MM.1S (cell line): ENCODE data around the gene FBXL20.

Source experiments
- DNase-seq: peaks from one replicate; pipeline ENCODE4 v3.0.0-alpha.2; 2015
- H2AFZ ChIP-seq: fragments of 300-600 bp; sonication (generic); 2 replicates; pipeline ENCODE4 v1.6.0; 2016; ENCODE audit warnings: antibody characterized with exemption, low read length
- H3F3A ChIP-seq: fragments of 300-600 bp; sonication (generic); 2 replicates; pipeline ENCODE4 v1.6.1; 2016; ENCODE audit warnings: mild to moderate bottlenecking, antibody characterized with exemption, low read length, moderate library complexity, mixed read lengths; ENCODE audit not compliant: insufficient read depth
- H3K27ac ChIP-seq: fragments of 300-600 bp; sonication (generic); 2 replicates; pipeline ENCODE4 v1.5.1; 2016; ENCODE audit warnings: mild to moderate bottlenecking, low read length
- H3K27me3 ChIP-seq: fragments of 300-600 bp; sonication (generic); replicated peaks from 2 replicates; pipeline ENCODE4 v1.6.0; 2016; ENCODE audit warnings: low read length; ENCODE audit not compliant: insufficient read depth
- H3K36me3 ChIP-seq: fragments of 300-600 bp; sonication (generic); replicated peaks from 2 replicates; pipeline ENCODE4 v1.6.1; 2016; ENCODE audit warnings: mild to moderate bottlenecking, low read length, mixed read lengths; ENCODE audit not compliant: insufficient read depth
- H3K4me1 ChIP-seq: fragments of 300-600 bp; sonication (generic); 2 replicates; pipeline ENCODE4 v1.6.1; 2016; ENCODE audit warnings: low read length, mixed read lengths
- H3K4me2 ChIP-seq: fragments of 300-600 bp; sonication (generic); 2 replicates; pipeline ENCODE4 v1.6.0; 2016; ENCODE audit warnings: low read depth, low read length
- H3K4me3 ChIP-seq: fragments of 300-600 bp; sonication (generic); 2 replicates; pipeline ENCODE4 v1.5.1; 2016; ENCODE audit warnings: low read length, mixed read lengths
- H3K79me2 ChIP-seq: fragments of 300-600 bp; sonication (generic); 2 replicates; pipeline ENCODE4 v1.6.1; 2016; ENCODE audit warnings: mixed run types, low read length, mixed read lengths
- H3K9ac ChIP-seq: fragments of 300-600 bp; sonication (generic); 2 replicates; pipeline ENCODE4 v1.6.1; 2016; ENCODE audit warnings: low read length, mixed read lengths
- H3K9me2 ChIP-seq: fragments of 300-600 bp; sonication (generic); replicated peaks from 2 replicates; pipeline ENCODE4 v1.6.1; 2016; ENCODE audit warnings: mild to moderate bottlenecking, low read length, mixed read lengths; ENCODE audit not compliant: insufficient read depth
- H3K9me3 ChIP-seq: fragments of 300-600 bp; sonication (generic); replicated peaks from 2 replicates; pipeline ENCODE4 v1.6.1; 2016; ENCODE audit warnings: mild to moderate bottlenecking, low read length, mixed read lengths; ENCODE audit not compliant: insufficient read depth
- H4K20me1 ChIP-seq: fragments of 300-600 bp; sonication (generic); 2 replicates; pipeline ENCODE4 v1.6.1; 2016; ENCODE audit warnings: mild to moderate bottlenecking, low read length, moderate library complexity, mixed read lengths; ENCODE audit not compliant: insufficient read depth
- EZH2 ChIP-seq: fragments of 300-600 bp; sonication (generic); optimal IDR thresholded peaks from 2 replicates; pipeline ENCODE3; 2017; ENCODE audit warnings: low read depth, mild to moderate bottlenecking, antibody characterized with exemption, low read length, mixed read lengths
- EZH2phosphoT487 ChIP-seq: fragments of 300-600 bp; sonication (generic); IDR thresholded peaks from 2 replicates; pipeline ENCODE4 v1.6.1; 2018; ENCODE audit warnings: antibody characterized with exemption, low read length
- TF ChIP-seq, protein P1 (sequence below): fragments of 300-600 bp; sonication (generic); IDR thresholded peaks from 2 replicates; pipeline ENCODE4 v1.5.1; 2016; ENCODE audit warnings: antibody characterized with exemption, low read length, mixed read lengths

FBXL20 gene

DNA sequence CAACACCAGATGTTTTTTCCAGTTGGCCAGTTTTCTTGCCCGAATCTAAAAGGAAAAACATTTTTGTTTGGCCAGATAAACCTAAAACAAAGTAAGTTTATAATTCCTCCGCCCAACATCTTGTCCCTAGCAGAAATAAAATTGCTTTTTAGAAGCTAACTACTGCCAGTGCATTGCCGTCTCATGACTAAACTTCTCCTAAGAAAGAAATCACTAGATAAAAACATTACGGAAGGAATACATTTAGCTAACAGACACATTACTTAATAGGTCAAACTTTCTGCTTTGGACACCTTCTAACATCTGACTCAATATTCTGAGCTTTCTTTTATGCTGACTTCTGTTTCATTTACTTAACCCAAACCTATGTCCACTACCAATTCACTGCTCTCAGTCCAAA lies 36.2 kb downstream of the FBXL20 start:
- no peak for DNase-seq

DNA sequence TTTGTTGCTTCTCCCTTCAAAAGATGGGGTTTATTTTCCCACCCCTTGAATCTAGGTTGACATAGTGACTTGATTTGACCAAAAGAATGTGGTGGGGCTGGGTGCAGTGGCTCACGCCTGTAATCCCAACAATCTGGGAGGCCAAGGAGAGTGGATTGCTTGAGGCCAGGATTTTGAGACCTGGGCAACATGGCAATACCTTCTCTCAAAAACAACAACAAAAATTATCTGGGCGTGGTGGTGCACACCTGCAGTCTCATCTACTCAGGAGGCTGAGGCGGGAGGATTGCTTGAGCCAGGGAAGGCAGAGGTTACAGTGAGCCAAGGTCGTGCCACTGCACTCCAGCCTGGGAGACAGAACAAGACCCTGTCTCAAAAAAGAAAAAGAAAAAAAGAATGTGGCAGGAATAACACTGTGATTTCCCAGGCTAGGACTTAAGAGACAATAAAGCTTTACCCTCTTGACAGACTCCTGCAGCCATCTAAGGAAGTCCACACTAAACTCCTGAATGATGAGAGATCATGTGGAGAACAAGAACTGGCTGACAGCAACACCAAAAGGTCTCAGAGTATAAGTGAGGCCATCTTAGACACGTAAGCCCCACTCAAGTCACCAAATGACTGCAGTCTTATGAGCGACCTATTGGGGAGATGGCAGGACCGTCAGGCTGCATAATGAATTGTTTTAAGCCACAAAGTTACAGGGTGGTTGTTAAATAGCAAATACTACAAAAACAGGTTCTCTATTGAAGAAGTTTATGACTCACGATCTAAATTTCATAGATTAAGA lies 37.0 kb downstream of the FBXL20 start:
- Histone ChIP-seq H3K36me3 (no peaks in the 10 kb centered on the region), H3K4me1 (no peaks in the 10 kb centered on the region), H3K27ac (no peak overlapping the region), H3K4me2 (no peak overlapping the region), H3K4me3 (no peak overlapping the region), H3K9me3 (no peaks in the 10 kb centered on the region), H2AFZ (no peak overlapping the region), H3K27me3 (no peaks in the 10 kb centered on the region), H3K79me2 (no peaks in the 10 kb centered on the region), H4K20me1 (no peaks in the 10 kb centered on the region), H3F3A (no peaks in the 10 kb centered on the region), H3K9ac (no peak overlapping the region), H3K9me2 (no peaks in the 10 kb centered on the region)
- TF ChIP-seq, protein P1, sequence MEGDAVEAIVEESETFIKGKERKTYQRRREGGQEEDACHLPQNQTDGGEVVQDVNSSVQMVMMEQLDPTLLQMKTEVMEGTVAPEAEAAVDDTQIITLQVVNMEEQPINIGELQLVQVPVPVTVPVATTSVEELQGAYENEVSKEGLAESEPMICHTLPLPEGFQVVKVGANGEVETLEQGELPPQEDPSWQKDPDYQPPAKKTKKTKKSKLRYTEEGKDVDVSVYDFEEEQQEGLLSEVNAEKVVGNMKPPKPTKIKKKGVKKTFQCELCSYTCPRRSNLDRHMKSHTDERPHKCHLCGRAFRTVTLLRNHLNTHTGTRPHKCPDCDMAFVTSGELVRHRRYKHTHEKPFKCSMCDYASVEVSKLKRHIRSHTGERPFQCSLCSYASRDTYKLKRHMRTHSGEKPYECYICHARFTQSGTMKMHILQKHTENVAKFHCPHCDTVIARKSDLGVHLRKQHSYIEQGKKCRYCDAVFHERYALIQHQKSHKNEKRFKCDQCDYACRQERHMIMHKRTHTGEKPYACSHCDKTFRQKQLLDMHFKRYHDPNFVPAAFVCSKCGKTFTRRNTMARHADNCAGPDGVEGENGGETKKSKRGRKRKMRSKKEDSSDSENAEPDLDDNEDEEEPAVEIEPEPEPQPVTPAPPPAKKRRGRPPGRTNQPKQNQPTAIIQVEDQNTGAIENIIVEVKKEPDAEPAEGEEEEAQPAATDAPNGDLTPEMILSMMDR = no peak
- TF ChIP-seq EZH2phosphoT487 = no peak
- TF ChIP-seq EZH2 = no peak
- DNase-seq = no peak

More for the DNA sequence above, 36.2 kb downstream of the FBXL20 start:
- no peaks in the 10 kb centered on the region for H3F3A ChIP-seq
- no peak overlapping the region for H2AFZ ChIP-seq
- H3K9me3 ChIP-seq = no peaks in the 10 kb centered on the region
- H3K27me3 ChIP-seq = no peaks in the 10 kb centered on the region
- H3K9ac ChIP-seq = no peak overlapping the region
- no peak overlapping the region for H3K27ac ChIP-seq
- no peaks in the 10 kb centered on the region for H3K36me3 ChIP-seq
- H3K4me1 ChIP-seq = no peaks in the 10 kb centered on the region
- TF ChIP-seq EZH2 = no peak
- TF ChIP-seq, protein P1 = no peak
- TF ChIP-seq EZH2phosphoT487 = no peak
- no peaks in the 10 kb centered on the region for H3K79me2 ChIP-seq
- no peaks in the 10 kb centered on the region for H3K9me2 ChIP-seq
- no peaks in the 10 kb centered on the region for H4K20me1 ChIP-seq
- H3K4me2 ChIP-seq = no peak overlapping the region
- no peak overlapping the region for H3K4me3 ChIP-seq

DNA sequence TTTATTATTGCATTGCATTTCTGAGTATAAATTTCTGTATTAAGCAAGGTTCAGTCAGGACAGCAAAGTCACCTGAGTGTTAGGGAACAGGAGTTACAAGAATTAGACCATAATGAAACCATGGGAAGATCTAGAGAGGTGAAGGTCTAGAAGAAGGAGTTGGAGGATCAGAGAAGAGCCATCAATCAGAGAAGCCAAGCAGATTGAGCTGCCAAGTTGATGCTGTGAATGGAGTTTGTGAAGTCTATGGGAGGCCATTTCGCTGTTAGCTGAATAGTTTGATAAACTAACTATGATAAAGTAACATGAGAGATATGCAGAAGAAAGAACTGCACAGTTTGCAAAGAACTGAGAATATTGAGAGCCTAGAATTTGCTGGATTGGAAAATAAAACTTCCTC lies 40.4 kb downstream of the FBXL20 start:
- DNase-seq = no peak
- no peak overlapping the region for H3K9ac ChIP-seq
- H4K20me1 ChIP-seq = no peaks in the 10 kb centered on the region
- H3K4me1 ChIP-seq = no peaks in the 10 kb centered on the region
- no peak overlapping the region for H2AFZ ChIP-seq
- no peaks in the 10 kb centered on the region for H3K79me2 ChIP-seq
- no peaks in the 10 kb centered on the region for H3K9me3 ChIP-seq
- H3F3A ChIP-seq = no peaks in the 10 kb centered on the region
- H3K27ac ChIP-seq = no peak overlapping the region
- no peaks in the 10 kb centered on the region for H3K27me3 ChIP-seq
- no peak overlapping the region for H3K4me2 ChIP-seq
- H3K36me3 ChIP-seq = no peaks in the 10 kb centered on the region
- TF ChIP-seq EZH2 = no peak
- H3K9me2 ChIP-seq = no peaks in the 10 kb centered on the region
- H3K4me3 ChIP-seq = no peak overlapping the region

DNA sequence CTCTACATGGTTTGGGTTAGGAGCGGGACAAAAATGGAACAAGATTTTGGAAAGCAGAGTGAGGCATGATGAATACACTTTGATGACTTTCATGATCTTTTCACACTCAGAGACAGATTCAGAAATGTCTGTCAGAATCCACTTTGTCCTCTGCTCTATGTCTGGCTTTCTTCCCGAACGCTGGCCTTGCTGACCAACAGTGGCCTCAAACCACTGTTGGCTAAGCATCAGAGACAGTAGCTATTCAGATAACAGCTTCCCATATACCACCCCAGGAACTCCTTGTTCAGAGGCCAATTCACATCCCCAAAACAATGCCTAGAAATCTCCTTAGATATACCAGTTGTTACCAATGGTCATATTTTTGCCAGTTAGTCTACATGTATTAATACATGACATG lies 40.9 kb downstream of the FBXL20 start:
- H3F3A ChIP-seq = no peaks in the 10 kb centered on the region
- H3K36me3 ChIP-seq = no peaks in the 10 kb centered on the region
- no peak overlapping the region for H2AFZ ChIP-seq
- H3K4me3 ChIP-seq = no peak overlapping the region
- H3K27ac ChIP-seq = no peak overlapping the region
- H3K4me2 ChIP-seq = no peak overlapping the region
- H3K9me2 ChIP-seq = no peaks in the 10 kb centered on the region
- TF ChIP-seq, protein P1 = no peak
- TF ChIP-seq EZH2 (no peak), EZH2phosphoT487 (no peak)
- no peaks in the 10 kb centered on the region for H3K9me3 ChIP-seq
- no peaks in the 10 kb centered on the region for H3K27me3 ChIP-seq
- no peaks in the 10 kb centered on the region for H3K4me1 ChIP-seq
- H4K20me1 ChIP-seq = no peaks in the 10 kb centered on the region
- H3K79me2 ChIP-seq = no peaks in the 10 kb centered on the region
- H3K9ac ChIP-seq = no peak overlapping the region
- no peak for DNase-seq
